Mesendoderm (in vitro differentiated cells): ENCODE measurements around the gene AGBL4.

ENCODE experiments used
- DNase-seq: peaks from one replicate; pipeline ENCODE4 v3.0.0; 2013
- H2AK5ac ChIP-seq: 2 replicates; pipeline ENCODE4 v1.6.1; 2013; ENCODE audit warnings: low read length, inconsistent platforms
- H2BK120ac ChIP-seq: 2 replicates; pipeline ENCODE4 v1.6.1; 2013; ENCODE audit warnings: low read depth, mild to moderate bottlenecking, low read length, moderate library complexity, mixed read lengths
- H2BK15ac ChIP-seq: replicated peaks from 2 replicates; pipeline ENCODE4 v1.6.1; 2013; ENCODE audit warnings: low read depth, mild to moderate bottlenecking, moderate library complexity
- H2BK5ac ChIP-seq: 2 replicates; pipeline ENCODE4 v1.6.1; 2013; ENCODE audit warnings: low read length, inconsistent platforms
- H3K18ac ChIP-seq: 2 replicates; pipeline ENCODE4 v1.6.1; 2013; ENCODE audit warnings: mild to moderate bottlenecking, low read length, mixed read lengths
- H3K23ac ChIP-seq: one replicate; pipeline ENCODE4 v1.6.1; 2013; ENCODE audit warnings: low read length
- H3K27ac ChIP-seq: 2 replicates; pipeline ENCODE4 v1.5.1; 2013; ENCODE audit warnings: low read depth, mild to moderate bottlenecking, inconsistent platforms, low read length, moderate library complexity
- H3K27me3 ChIP-seq: 2 replicates; pipeline ENCODE4 v1.6.1; 2013; ENCODE audit warnings: low read length, control low read depth, mild to moderate bottlenecking, inconsistent platforms; ENCODE audit not compliant: insufficient read depth, poor library complexity
- H3K36me3 ChIP-seq: 2 replicates; pipeline ENCODE4 v1.6.1; 2013; ENCODE audit warnings: low read length, inconsistent platforms; ENCODE audit not compliant: control insufficient read depth, insufficient read depth
- H3K4ac ChIP-seq: one replicate; pipeline ENCODE4 v1.6.1; 2013; ENCODE audit warnings: low read depth, mild to moderate bottlenecking, low read length, moderate library complexity
- H3K4me1 ChIP-seq: 2 replicates; pipeline ENCODE4 v1.6.1; 2013; ENCODE audit warnings: low read depth, low read length, inconsistent platforms; ENCODE audit not compliant: control insufficient read depth
- H3K4me2 ChIP-seq: 2 replicates; pipeline ENCODE4 v1.6.1; 2013; ENCODE audit warnings: low read length
- H3K4me3 ChIP-seq: 2 replicates; pipeline ENCODE4 v1.5.1; 2013; ENCODE audit warnings: mild to moderate bottlenecking, low read length
- H3K56ac ChIP-seq: one replicate; pipeline ENCODE4 v1.6.1; 2013; ENCODE audit warnings: low read length
- H3K79me1 ChIP-seq: 2 replicates; pipeline ENCODE4 v1.6.1; 2013; ENCODE audit warnings: low read length, inconsistent platforms
- H3K79me2 ChIP-seq: 2 replicates; pipeline ENCODE4 v1.6.1; 2013; ENCODE audit warnings: mild to moderate bottlenecking, low read length; ENCODE audit not compliant: control insufficient read depth, insufficient read depth
- H3K9ac ChIP-seq: 2 replicates; pipeline ENCODE4 v1.6.1; 2013; ENCODE audit warnings: low read length, inconsistent platforms
- H4K5ac ChIP-seq: one replicate; pipeline ENCODE4 v1.6.1; 2013; ENCODE audit warnings: low read length
- H4K8ac ChIP-seq: one replicate; pipeline ENCODE4 v1.6.1; 2013; ENCODE audit warnings: low read depth, mild to moderate bottlenecking, control low read depth, low read length, moderate library complexity
- WGBS: extraction: QIAGEN DNeasy Blood & Tissue Kit; methylation state at CpG from one replicate; pipeline ENCODE4 v1.1.7; 2013; ENCODE audit warnings: low lambda C conversion rate, missing lambda C conversion rate; ENCODE audit not compliant: insufficient coverage; ENCODE audit errors: extremely low coverage; 5-methylcytosine and 5-hydroxymethylcytosine counted together

AGBL4 gene

GRCh38 chr1:48803474-48803873, 1220.3 kb downstream of the AGBL4 start:
- H3K4me2 ChIP-seq: no peak overlapping the region
- H3K18ac ChIP-seq: no peak overlapping the region
- no peak overlapping the region for H3K23ac ChIP-seq
- no peaks in the 10 kb centered on the region for H3K79me1 ChIP-seq
- H2BK5ac ChIP-seq: no peak overlapping the region
- H4K8ac ChIP-seq: no peak overlapping the region
- H2BK15ac ChIP-seq: no peak overlapping the region
- H2BK120ac ChIP-seq: no peak overlapping the region
- no peak overlapping the region for H3K4me3 ChIP-seq
- no peak overlapping the region for H3K27ac ChIP-seq
- H3K27me3 ChIP-seq: no peaks in the 10 kb centered on the region
- no peaks in the 10 kb centered on the region for H3K36me3 ChIP-seq
- no peak for DNase-seq
- no peak overlapping the region for H4K5ac ChIP-seq
- H2AK5ac ChIP-seq: no peak overlapping the region
- no peak overlapping the region for H3K4ac ChIP-seq
- H3K56ac ChIP-seq: no peak overlapping the region
- H3K79me2 ChIP-seq: no peaks in the 10 kb centered on the region
- H3K4me1 ChIP-seq: no peaks in the 10 kb centered on the region
- no peak overlapping the region for H3K9ac ChIP-seq

- Histone ChIP-seq H2BK15ac (no peak overlapping the region), H3K36me3 (no peaks in the 10 kb centered on the region), H2BK5ac (no peak overlapping the region), H3K27ac (no peak overlapping the region), H3K56ac (no peak overlapping the region), H4K5ac (no peak overlapping the region), H3K9ac (no peak overlapping the region), H3K27me3 (no peaks in the 10 kb centered on the region), H3K79me2 (no peaks in the 10 kb centered on the region), H4K8ac (no peak overlapping the region), H3K79me1 (no peaks in the 10 kb centered on the region), H2BK120ac (no peak overlapping the region), H3K4me2 (no peak overlapping the region), H2AK5ac (no peak overlapping the region), H3K4ac (no peak overlapping the region), H3K18ac (no peak overlapping the region), H3K4me1 (no peaks in the 10 kb centered on the region), H3K23ac (no peak overlapping the region), H3K4me3 (no peak overlapping the region)
- no CpG with 5 or more reads among the region's 1 CpG for WGBS
- no peak for DNase-seq
Observed at GRCh38 chr1:48794816-48795215, 1228.9 kb downstream of the AGBL4 start.

- H3K4me1 ChIP-seq: no peaks in the 10 kb centered on the region
- no peaks in the 10 kb centered on the region for H3K27me3 ChIP-seq
- no peak for DNase-seq
- H3K27ac ChIP-seq: no peak overlapping the region
- no peak overlapping the region for H2AK5ac ChIP-seq
- no peak overlapping the region for H3K23ac ChIP-seq
- no peak overlapping the region for H2BK15ac ChIP-seq
- H2BK5ac ChIP-seq: no peak overlapping the region
- no peak overlapping the region for H3K18ac ChIP-seq
- no peak overlapping the region for H4K8ac ChIP-seq
- no peak overlapping the region for H2BK120ac ChIP-seq
- no peak overlapping the region for H3K4ac ChIP-seq
- H3K79me1 ChIP-seq: no peaks in the 10 kb centered on the region
- H4K5ac ChIP-seq: no peak overlapping the region
- no peaks in the 10 kb centered on the region for H3K79me2 ChIP-seq
- no CpG with 5 or more reads among the region's 1 CpG for WGBS
- H3K9ac ChIP-seq: no peak overlapping the region
- no peak overlapping the region for H3K4me2 ChIP-seq
- no peak overlapping the region for H3K56ac ChIP-seq
- H3K36me3 ChIP-seq: no peaks in the 10 kb centered on the region
- H3K4me3 ChIP-seq: no peak overlapping the region
Observed at GRCh38 chr1:48793863-48794262, 1229.9 kb downstream of the AGBL4 start.

GRCh38 chr1:48792961-48793360, 1230.8 kb downstream of the AGBL4 start:
- H2BK5ac ChIP-seq: no peak overlapping the region
- H2AK5ac ChIP-seq: no peak overlapping the region
- no peaks in the 10 kb centered on the region for H3K36me3 ChIP-seq
- no peaks in the 10 kb centered on the region for H3K79me1 ChIP-seq
- H3K4ac ChIP-seq: no peak overlapping the region
- no peak overlapping the region for H2BK15ac ChIP-seq
- H3K4me1 ChIP-seq: no peaks in the 10 kb centered on the region
- no peak overlapping the region for H2BK120ac ChIP-seq
- no peak overlapping the region for H3K23ac ChIP-seq
- H4K5ac ChIP-seq: no peak overlapping the region
- H3K27ac ChIP-seq: no peak overlapping the region
- no peaks in the 10 kb centered on the region for H3K27me3 ChIP-seq
- H4K8ac ChIP-seq: no peak overlapping the region
- no peak overlapping the region for H3K9ac ChIP-seq
- no peak for DNase-seq
- H3K18ac ChIP-seq: no peak overlapping the region
- H3K56ac ChIP-seq: no peak overlapping the region
- no peak overlapping the region for H3K4me2 ChIP-seq
- WGBS: no CpG with 5 or more reads among the region's 1 CpG
- H3K4me3 ChIP-seq: no peak overlapping the region
- no peaks in the 10 kb centered on the region for H3K79me2 ChIP-seq

GRCh38 chr1:48790397-48790796, 1233.4 kb downstream of the AGBL4 start:
- no peak overlapping the region for H3K4me2 ChIP-seq
- no peak for DNase-seq
- no peak overlapping the region for H3K18ac ChIP-seq
- H2BK120ac ChIP-seq: no peak overlapping the region
- H4K5ac ChIP-seq: no peak overlapping the region
- no peak overlapping the region for H3K4ac ChIP-seq
- H2BK5ac ChIP-seq: no peak overlapping the region
- no peaks in the 10 kb centered on the region for H3K36me3 ChIP-seq
- H3K79me1 ChIP-seq: no peaks in the 10 kb centered on the region
- H3K79me2 ChIP-seq: no peaks in the 10 kb centered on the region
- no peak overlapping the region for H3K9ac ChIP-seq
- no peak overlapping the region for H2BK15ac ChIP-seq
- H3K4me3 ChIP-seq: no peak overlapping the region
- no peak overlapping the region for H4K8ac ChIP-seq
- H3K27ac ChIP-seq: no peak overlapping the region
- no peaks in the 10 kb centered on the region for H3K27me3 ChIP-seq
- no peak overlapping the region for H2AK5ac ChIP-seq
- no peak overlapping the region for H3K23ac ChIP-seq
- no peaks in the 10 kb centered on the region for H3K4me1 ChIP-seq
- no peak overlapping the region for H3K56ac ChIP-seq

GRCh38 chr1:48789903-48790302, 1233.9 kb downstream of the AGBL4 start:
- Histone ChIP-seq H3K79me2 (no peaks in the 10 kb centered on the region), H3K27me3 (no peaks in the 10 kb centered on the region), H4K8ac (no peak overlapping the region), H4K5ac (no peak overlapping the region), H2BK5ac (no peak overlapping the region), H3K4me3 (no peak overlapping the region), H3K27ac (no peak overlapping the region), H3K18ac (no peak overlapping the region), H3K9ac (no peak overlapping the region), H3K56ac (no peak overlapping the region), H3K4me1 (no peaks in the 10 kb centered on the region), H3K23ac (no peak overlapping the region), H2BK15ac (no peak overlapping the region), H3K79me1 (no peaks in the 10 kb centered on the region), H3K4me2 (no peak overlapping the region), H3K4ac (no peak overlapping the region), H2AK5ac (no peak overlapping the region), H2BK120ac (no peak overlapping the region), H3K36me3 (no peaks in the 10 kb centered on the region)
- DNase-seq: no peak
- WGBS: no CpG with 5 or more reads among the region's 4 CpGs
